Neural cell (in vitro differentiated cells): ENCODE results near the gene FGR. TPM values are rescaled to one million over a fixed set of nuclear protein-coding genes. Genes with fewer than 3 reads are reported as not detected.

Source experiments
- H2AFZ ChIP-seq: fragments of 200-600, 300-800 bp; sonication (generic), shearing (Covaris generic); 2 replicates; pipeline ENCODE4 v1.6.0; 2014; ENCODE audit warnings: low read depth, mild to moderate bottlenecking, antibody characterized with exemption, low read length, moderate library complexity
- H3F3A ChIP-seq: fragments of 200-600 bp; shearing (Covaris generic); 2 replicates; pipeline ENCODE4 v1.6.1; 2016; ENCODE audit warnings: mild to moderate bottlenecking, moderate library complexity, mixed read lengths, antibody characterized with exemption, low read length; ENCODE audit not compliant: insufficient read depth, poor library complexity, severe bottlenecking
- H3K27ac ChIP-seq: fragments of 200-600, 300-800 bp; sonication (generic), shearing (Covaris generic); 2 replicates; pipeline ENCODE4 v1.5.1; 2014; ENCODE audit warnings: mild to moderate bottlenecking, low read length, moderate library complexity
- H3K27me3 ChIP-seq: fragments of 300-800, 200-600 bp; sonication (generic), shearing (Covaris generic); 2 replicates; pipeline ENCODE4 v1.6.0; 2014; ENCODE audit warnings: mild to moderate bottlenecking, low read depth, low read length, moderate library complexity; ENCODE audit not compliant: insufficient read depth
- H3K36me3 ChIP-seq: fragments of 300-800, 200-600 bp; sonication (generic), shearing (Covaris generic); 2 replicates; pipeline ENCODE4 v1.5.1; 2014; ENCODE audit warnings: mild to moderate bottlenecking, antibody characterized with exemption, low read length, moderate library complexity; ENCODE audit not compliant: insufficient read depth
- H3K4me2 ChIP-seq: fragments of 300-800, 200-600 bp; sonication (generic), shearing (Covaris generic); 2 replicates; pipeline ENCODE4 v1.6.0; 2014; ENCODE audit warnings: mild to moderate bottlenecking, low read length
- H3K4me3 ChIP-seq: fragments of 300-800, 200-600 bp; sonication (generic), shearing (Covaris generic); 2 replicates; pipeline ENCODE4 v1.5.1; 2014; ENCODE audit warnings: mild to moderate bottlenecking, low read length, moderate library complexity
- H3K79me2 ChIP-seq: fragments of 200-600 bp; shearing (Covaris generic); replicated peaks from 2 replicates; pipeline ENCODE4 v1.6.0; 2014; ENCODE audit warnings: mild to moderate bottlenecking, low read length, moderate library complexity; ENCODE audit not compliant: insufficient read depth
- H3K9ac ChIP-seq: fragments of 300-800, 200-600 bp; sonication (generic), shearing (Covaris generic); 2 replicates; pipeline ENCODE4 v1.6.1; 2016; ENCODE audit warnings: mild to moderate bottlenecking, low read length, mixed read lengths
- H3K9me2 ChIP-seq: fragments of 200-600 bp; shearing (Covaris generic); 2 replicates; pipeline ENCODE4 v1.6.1; 2016; ENCODE audit warnings: mild to moderate bottlenecking, low read length, mixed read lengths; ENCODE audit not compliant: insufficient read depth
- H3K9me3 ChIP-seq: fragments of 200-600, 300-800 bp; sonication (generic), shearing (Covaris generic); 2 replicates; pipeline ENCODE4 v1.6.1; 2016; ENCODE audit warnings: mild to moderate bottlenecking, mixed run types, low read length, moderate library complexity, mixed read lengths
- H4K20me1 ChIP-seq: fragments of 200-600 bp; shearing (Covaris generic); 2 replicates; pipeline ENCODE4 v1.6.1; 2016; ENCODE audit warnings: mild to moderate bottlenecking, mixed run types; ENCODE audit not compliant: insufficient read depth
- CTCF ChIP-seq: fragments of 450-650 bp; IDR thresholded peaks from 2 replicates; pipeline ENCODE4 v1.5.1; 2014; ENCODE audit warnings: antibody characterized with exemption, mild to moderate bottlenecking, moderate library complexity; ENCODE audit not compliant: poor library complexity, severe bottlenecking
- EP300 ChIP-seq: fragments of 450-650 bp; conservative IDR thresholded peaks from 2 replicates; pipeline ENCODE4 v1.6.1; 2014; ENCODE audit warnings: antibody characterized with exemption, mild to moderate bottlenecking, moderate library complexity; ENCODE audit not compliant: poor library complexity, severe bottlenecking
- EZH2 ChIP-seq: fragments of 200-600, 300-800 bp; shearing (Covaris generic), sonication (generic); IDR thresholded peaks from 2 replicates; pipeline ENCODE4 v1.6.1; 2014; ENCODE audit warnings: antibody characterized with exemption, low read length, borderline replicate concordance, mild to moderate bottlenecking; ENCODE audit not compliant: insufficient read depth, poor library complexity, severe bottlenecking
- MXI1 ChIP-seq: fragments of 450-650 bp; conservative IDR thresholded peaks from 2 replicates; pipeline ENCODE4 v1.6.1; 2014; ENCODE audit warnings: antibody characterized with exemption, mild to moderate bottlenecking; ENCODE audit not compliant: poor library complexity, severe bottlenecking
- POLR2AphosphoS5 ChIP-seq: IDR thresholded peaks from 2 replicates; pipeline ENCODE4 v1.6.1; 2012
- RAD21 ChIP-seq: fragments of 450-650 bp; conservative IDR thresholded peaks from 2 replicates; pipeline ENCODE4 v1.6.1; 2014; ENCODE audit warnings: antibody characterized with exemption, mild to moderate bottlenecking, moderate library complexity
- REST ChIP-seq: IDR thresholded peaks from 2 replicates; pipeline ENCODE4 v1.6.1; 2012; ENCODE audit warnings: borderline replicate concordance
- SMC3 ChIP-seq: fragments of 450-650 bp; conservative IDR thresholded peaks from 2 replicates; pipeline ENCODE4 v1.6.1; 2014; ENCODE audit warnings: antibody characterized with exemption, mild to moderate bottlenecking, moderate library complexity; ENCODE audit not compliant: poor library complexity
- TAF1 ChIP-seq: IDR thresholded peaks from 2 replicates; pipeline ENCODE4 v1.6.1; 2012; ENCODE audit warnings: low read depth
- polyA plus RNA-seq: library from polyadenylated mRNA; depleted of rRNA; stranded (reverse); fragments of >200 nt; gene quantifications from 2 replicates; pipeline ENCODE4 v1.2.3, GENCODE V29; 2014

Gene FGR
- polyA plus RNA-seq, 1 donor from 2014 or later, result not detected

- no peaks in the 10 kb centered on the region for H3K79me2 ChIP-seq
These were observed 10.1 kb upstream of the FGR start for GRCh38 chr1:27645071-27645415.

DNA sequence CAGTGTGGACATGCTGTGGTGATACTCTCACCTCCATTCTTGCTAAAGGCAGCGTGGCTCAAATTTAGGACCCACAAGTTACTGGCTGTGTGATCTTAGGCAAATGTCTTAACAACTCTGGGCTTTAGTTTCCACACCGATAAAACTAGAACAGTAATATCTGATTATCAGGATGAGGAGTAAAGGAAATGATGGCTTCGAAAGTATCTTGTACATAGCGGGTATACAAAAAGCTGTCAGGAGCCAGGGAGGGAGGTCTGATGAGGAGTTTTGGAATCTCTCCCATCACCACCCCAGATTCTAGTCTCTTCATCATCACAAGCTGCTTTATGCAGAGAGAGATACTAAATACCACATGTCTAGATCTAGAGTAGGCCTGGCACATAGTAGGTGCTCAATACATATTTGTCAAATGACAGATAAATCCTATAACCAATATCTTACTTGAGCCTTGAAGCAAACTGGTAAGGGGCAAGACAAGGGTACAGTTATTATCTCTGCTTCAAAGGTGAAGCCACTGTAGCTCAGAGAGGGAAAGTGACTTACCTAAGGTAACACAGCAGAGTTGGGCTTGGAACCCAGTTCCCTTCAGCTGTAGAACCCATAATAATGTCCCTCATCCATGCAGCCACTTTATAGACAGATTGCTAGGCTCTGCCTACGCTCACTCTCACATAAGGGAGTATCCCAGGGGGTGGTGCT lies 9.5 kb upstream of the FGR start:
- H3K9me3 ChIP-seq, result no peaks in the 10 kb centered on the region

More at GRCh38 chr1:27645071-27645415, 10.1 kb upstream of the FGR start:
- H2AFZ ChIP-seq, result no peak overlapping the region
- no peaks in the 10 kb centered on the region for H3F3A ChIP-seq
- no peaks in the 10 kb centered on the region for H3K27me3 ChIP-seq
- H3K9ac ChIP-seq, result no peak overlapping the region
- no peaks in the 10 kb centered on the region for H3K9me3 ChIP-seq
- no peaks in the 10 kb centered on the region for H3K9me2 ChIP-seq
- no peaks in the 10 kb centered on the region for H4K20me1 ChIP-seq
- no peak overlapping the region for H3K4me3 ChIP-seq
- H3K36me3 ChIP-seq, result no peaks in the 10 kb centered on the region
- TF ChIP-seq REST (no peak), MXI1 (no peak), EP300 (no peak), TAF1 (no peak), SMC3 (no peak), EZH2 (no peak), RAD21 (no peak), POLR2AphosphoS5 (no peak), CTCF (no peak)
- no peak overlapping the region for H3K27ac ChIP-seq
- H3K4me2 ChIP-seq, result no peak overlapping the region

More for the DNA sequence above, 9.5 kb upstream of the FGR start:
- no peak overlapping the region for H2AFZ ChIP-seq
- no peak overlapping the region for H3K27ac ChIP-seq
- no peak overlapping the region for H3K4me3 ChIP-seq
- H3K9ac ChIP-seq, result no peak overlapping the region
- H3K9me2 ChIP-seq, result no peaks in the 10 kb centered on the region
- H3K4me2 ChIP-seq, result no peak overlapping the region
- no peaks in the 10 kb centered on the region for H3K27me3 ChIP-seq
- no peaks in the 10 kb centered on the region for H3K79me2 ChIP-seq
- H3F3A ChIP-seq, result no peaks in the 10 kb centered on the region
- no peaks in the 10 kb centered on the region for H3K36me3 ChIP-seq
- TF ChIP-seq SMC3 (no peak), POLR2AphosphoS5 (no peak), EP300 (no peak), EZH2 (no peak), RAD21 (no peak), REST (no peak), MXI1 (no peak), TAF1 (no peak)
- no peaks in the 10 kb centered on the region for H4K20me1 ChIP-seq
